ENCODE results near the gene FBXW7. TPM values are rescaled to one million over a fixed set of nuclear protein-coding genes. Genes with fewer than 3 reads are reported as not detected.

FBXW7 gene
- polyA plus RNA-seq, 2 of the 4 experiments (the other 2 are of a cell fraction): 7.2 to 12.5 TPM

DNA sequence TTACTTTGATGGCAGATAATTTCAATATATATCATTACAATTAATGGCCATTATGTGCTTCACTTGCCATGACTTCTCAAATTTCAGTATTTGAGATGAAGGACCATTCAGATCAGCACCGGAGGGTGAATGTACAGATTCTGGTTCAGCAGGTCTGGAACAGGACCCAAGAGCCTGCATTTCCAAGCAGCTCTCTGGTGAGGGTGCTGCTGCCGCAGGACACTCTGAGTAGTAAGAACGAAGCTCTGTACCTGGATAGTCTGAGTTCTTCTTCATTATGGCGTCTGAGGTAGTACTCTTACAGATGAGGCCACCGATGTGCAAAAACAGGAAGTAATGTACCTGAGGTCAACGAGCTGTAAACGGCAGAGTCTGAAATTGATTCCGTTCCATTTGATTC lies 228.2 kb downstream of the FBXW7 start (continued):
- TF ChIP-seq BCL3 (IDR thresholded peaks at IDR 0.05) (no peak), CBX8 (IDR thresholded peaks at IDR 0.05) (no peak), PBX3 (IDR thresholded peaks at IDR 0.05) (no peak), POLR2AphosphoS2 (conservative IDR thresholded peaks at IDR 0.05; ENCODE audit: low read length) (no peak)

DNA sequence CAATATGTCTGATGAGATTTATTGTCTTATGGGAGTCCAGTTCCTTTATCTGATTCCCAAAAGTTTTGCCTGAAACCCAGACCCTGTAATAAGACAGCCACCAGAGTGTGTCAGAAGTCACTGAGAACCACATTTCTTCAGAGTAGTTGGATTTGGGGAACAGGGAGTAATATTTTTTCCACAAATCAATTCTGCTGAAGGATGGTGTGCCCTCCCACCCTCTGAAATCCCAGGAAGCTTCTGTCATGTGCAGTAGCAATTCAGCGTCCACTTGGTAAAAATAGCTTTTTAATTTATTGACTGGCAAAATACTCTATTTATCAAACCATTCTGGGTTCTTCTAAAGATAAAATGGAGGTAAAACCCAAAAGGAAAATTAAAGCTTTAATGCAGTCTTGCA lies 229.4 kb downstream of the FBXW7 start:
- TF ChIP-seq, protein P1, sequence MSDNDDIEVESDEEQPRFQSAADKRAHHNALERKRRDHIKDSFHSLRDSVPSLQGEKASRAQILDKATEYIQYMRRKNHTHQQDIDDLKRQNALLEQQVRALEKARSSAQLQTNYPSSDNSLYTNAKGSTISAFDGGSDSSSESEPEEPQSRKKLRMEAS (IDR thresholded peaks at IDR 0.05): no peak
- no peak for TF ChIP-seq GATA3 (IDR thresholded peaks at IDR 0.05; ENCODE audit: borderline replicate concordance)
- TF ChIP-seq CBX8 (IDR thresholded peaks at IDR 0.05): no peak
- no peak for TF ChIP-seq FOXS1 (CRISPR knock-in tag; IDR thresholded peaks at IDR 0.05)
- TF ChIP-seq EP300 (IDR thresholded peaks at IDR 0.05): no peak
- no peak for TF ChIP-seq EHMT2 (IDR thresholded peaks at IDR 0.05; ENCODE audit: low read depth)
- TF ChIP-seq RCOR1 (IDR thresholded peaks at IDR 0.05; ENCODE audit: low read depth, low read length): no peak
- TF ChIP-seq USF2 (IDR thresholded peaks at IDR 0.05): no peak
- TF ChIP-seq RNF2 (IDR thresholded peaks at IDR 0.05; ENCODE audit: borderline replicate concordance, low read depth): no peak
- no peak for TF ChIP-seq HOXB5 (CRISPR knock-in tag; IDR thresholded peaks at IDR 0.05)
- TF ChIP-seq REST (IDR thresholded peaks at IDR 0.05): no peak
- TF ChIP-seq BHLHE40 (IDR thresholded peaks at IDR 0.05; ENCODE audit: low read depth, low read length): no peak
- TF ChIP-seq ZFP36 (IDR thresholded peaks at IDR 0.05; ENCODE audit: borderline replicate concordance, partially characterized antibody): no peak
- no peak for TF ChIP-seq CBX2 (IDR thresholded peaks at IDR 0.05; ENCODE audit: borderline replicate concordance, low read depth)
- TF ChIP-seq TP53 (CRISPR knock-in tag; IDR thresholded peaks at IDR 0.05): no peak
- no peak for TF ChIP-seq BCL3 (IDR thresholded peaks at IDR 0.05)
- no peak for TF ChIP-seq ZNF302 (CRISPR knock-in tag; IDR thresholded peaks at IDR 0.05)
- no peak for TF ChIP-seq CHD4 (IDR thresholded peaks at IDR 0.05; ENCODE audit: borderline replicate concordance)
- TF ChIP-seq POLR2A (IDR thresholded peaks at IDR 0.05; ENCODE audit: low read length): no peak
- 65% methylated on average over 1 of the region's 1 CpG for WGBS (ENCODE audit: missing lambda C conversion rate)
- ChIA-PET POLR2A (no interaction called here), CTCF (no interaction called here)
- Histone ChIP-seq H3K27ac (no peak overlapping the region), H3K9me3 (no peaks in the 10 kb centered on the region), H3K4me2 (no peak overlapping the region), H3K4me1 (no peaks in the 10 kb centered on the region), H3K4me3 (no peak overlapping the region)
- no peak for FAIRE-seq
- ATAC-seq: no peak
- DNase-seq (ENCODE audit: low read depth in 1 of 2, low spot score in 1 of 2): no peak

Measured in A549 (cell line).